Peyer's patch (tissue), 4 donors: ENCODE data around the gene GSTM2. TPM values are rescaled to one million over a fixed set of nuclear protein-coding genes. Genes with fewer than 3 reads are reported as not detected.

Experiments used
- DNase-seq, 3 donors: peaks; one replicate each; pipeline ENCODE4 v3.0.0-alpha.2; 2017 to 2019
- H3K27ac ChIP-seq, 4 donors: fragments of 200-600 bp; sonication (generic); one replicate each; pipeline ENCODE4 v1.5.1; 2016 to 2019
- H3K27me3 ChIP-seq, 2 donors: fragments of 200-600 bp; sonication (generic); one replicate each; pipeline ENCODE4 v1.5.1; 2019
- H3K36me3 ChIP-seq, 3 donors: fragments of 200-600 bp; sonication (generic); one replicate each; pipeline ENCODE4 v1.5.1; 2016 to 2019
- H3K4me1 ChIP-seq, 4 donors: fragments of 200-600 bp; sonication (generic); one replicate each; pipeline ENCODE4 v1.5.1; 2016 to 2019
- H3K4me3 ChIP-seq, 4 donors: fragments of 200-600 bp; sonication (generic); 1 replicate in 3 of 4; 2 replicates in 1 of 4; pipeline ENCODE4 v1.5.1; 2016 to 2019; ENCODE audit warnings: mild to moderate bottlenecking in 1 of 4
- H3K9me3 ChIP-seq, 4 donors: fragments of 200-600 bp; sonication (generic); one replicate each; pipeline ENCODE4 v1.5.1; 2016 to 2019; ENCODE audit warnings: mild to moderate bottlenecking in 1 of 4
- POLR2A ChIP-seq, 2 donors: fragments of 450-650 bp; IDR thresholded peaks; one replicate each; pipeline ENCODE4 v1.5.1; 2017; ENCODE audit warnings: antibody characterized with exemption in 2 of 2, mild to moderate bottlenecking in 2 of 2, moderate library complexity in 2 of 2
- total RNA-seq, 4 donors: library from RNA; depleted of rRNA; stranded (reverse); fragments of >200 nt; gene quantifications; one replicate each; pipeline ENCODE4 v1.1.0, GENCODE V29; 2016
- TF ChIP-seq, protein P1 (sequence below), 6 experiments: fragments of 450-650 bp in 4 of 6; fragments of 200-600 bp in 2 of 6; sonication (generic) in 1 of 6; IDR thresholded peaks; one replicate each; pipeline ENCODE4 v1.5.1; 2017 to 2019; ENCODE audit warnings: antibody characterized with exemption in 6 of 6, mild to moderate bottlenecking in 3 of 6, moderate library complexity in 1 of 6

GSTM2 gene
- total RNA-seq, 4 donors from 2014 or later, result 38.5 to 242 (median 116) TPM

DNA sequence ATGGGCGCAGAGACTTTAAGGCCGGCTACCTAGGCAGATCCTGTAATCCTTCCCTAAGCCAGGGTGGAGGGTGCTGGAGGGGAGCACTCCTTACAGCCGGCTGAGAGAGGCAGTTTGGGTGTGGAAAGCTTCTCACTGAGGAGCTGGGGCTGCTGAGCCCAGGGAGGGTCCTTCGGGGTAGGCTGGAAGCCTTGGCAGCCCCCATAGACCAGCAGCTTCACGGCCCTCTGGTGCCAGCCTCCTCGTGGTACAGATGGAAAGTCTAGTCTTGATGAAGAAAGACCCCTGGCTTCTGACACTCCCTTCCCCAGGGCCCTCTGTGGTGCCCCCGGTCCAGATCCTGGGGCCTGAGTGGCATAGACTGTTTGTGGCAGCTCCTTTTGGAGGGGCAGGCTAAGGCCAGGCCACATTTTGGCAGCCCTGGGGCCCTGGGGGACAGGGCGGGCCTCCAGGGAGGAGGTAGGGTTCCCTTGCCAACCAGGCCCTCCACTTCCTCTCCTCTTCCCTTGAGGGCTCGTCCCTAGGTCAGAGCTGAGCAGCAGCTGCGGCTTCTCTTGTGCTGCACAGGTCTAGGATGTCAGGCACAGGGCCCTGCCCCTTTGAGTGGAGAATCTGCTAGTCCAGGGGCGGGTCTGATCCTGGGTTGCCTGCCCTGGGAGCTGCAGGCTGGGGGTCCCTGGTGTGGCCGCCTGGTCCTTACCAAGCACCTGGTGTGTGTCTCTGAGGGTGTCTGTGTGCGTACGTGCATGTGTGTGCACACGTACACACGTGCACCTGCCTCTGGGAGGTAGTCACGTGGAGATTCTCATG, 43.5 kb upstream of the GSTM2 start:
- Histone ChIP-seq H3K36me3 (peaks cover 0 to 35% (median 0%) of the 10 kb centered on the region in 3 donors), H3K4me3 (no peak overlapping the region), H3K4me1 (peaks cover 0 to 46% (median 15%) of the 10 kb centered on the region in 4 donors), H3K9me3 (no peaks in the 10 kb centered on the region), H3K27me3 (no peaks in the 10 kb centered on the region), H3K27ac (peak overlapping the region in 1 of 4 donors; percentile 63)
- TF ChIP-seq, protein P1, sequence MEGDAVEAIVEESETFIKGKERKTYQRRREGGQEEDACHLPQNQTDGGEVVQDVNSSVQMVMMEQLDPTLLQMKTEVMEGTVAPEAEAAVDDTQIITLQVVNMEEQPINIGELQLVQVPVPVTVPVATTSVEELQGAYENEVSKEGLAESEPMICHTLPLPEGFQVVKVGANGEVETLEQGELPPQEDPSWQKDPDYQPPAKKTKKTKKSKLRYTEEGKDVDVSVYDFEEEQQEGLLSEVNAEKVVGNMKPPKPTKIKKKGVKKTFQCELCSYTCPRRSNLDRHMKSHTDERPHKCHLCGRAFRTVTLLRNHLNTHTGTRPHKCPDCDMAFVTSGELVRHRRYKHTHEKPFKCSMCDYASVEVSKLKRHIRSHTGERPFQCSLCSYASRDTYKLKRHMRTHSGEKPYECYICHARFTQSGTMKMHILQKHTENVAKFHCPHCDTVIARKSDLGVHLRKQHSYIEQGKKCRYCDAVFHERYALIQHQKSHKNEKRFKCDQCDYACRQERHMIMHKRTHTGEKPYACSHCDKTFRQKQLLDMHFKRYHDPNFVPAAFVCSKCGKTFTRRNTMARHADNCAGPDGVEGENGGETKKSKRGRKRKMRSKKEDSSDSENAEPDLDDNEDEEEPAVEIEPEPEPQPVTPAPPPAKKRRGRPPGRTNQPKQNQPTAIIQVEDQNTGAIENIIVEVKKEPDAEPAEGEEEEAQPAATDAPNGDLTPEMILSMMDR (IDR thresholded peaks at IDR 0.05), result no peak
- TF ChIP-seq POLR2A (IDR thresholded peaks at IDR 0.05), result no peak
- peak in 1 of 3 donors; percentile 35 for DNase-seq

DNA sequence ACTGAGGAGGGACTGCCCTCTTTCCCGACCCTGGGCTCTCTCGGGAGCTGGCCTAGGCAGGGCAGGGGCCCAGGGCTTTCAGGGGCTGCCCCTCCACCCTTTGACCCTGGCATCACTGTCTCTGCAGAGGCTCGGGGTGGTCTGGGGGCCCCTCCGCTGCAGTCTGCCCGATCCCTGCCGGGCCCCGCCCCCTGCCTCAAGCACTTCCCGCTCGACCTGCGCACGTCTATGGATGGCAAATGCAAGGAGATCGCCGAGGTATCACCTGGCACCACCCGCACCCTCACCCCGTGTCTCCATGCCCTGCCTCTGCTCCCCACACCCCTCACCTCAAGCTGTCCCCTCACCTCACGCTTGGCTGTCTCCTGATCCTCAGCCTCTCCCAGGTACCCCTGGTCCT, 42.7 kb upstream of the GSTM2 start:
- Histone ChIP-seq H3K4me1 (peaks cover 0 to 42% (median 15%) of the 10 kb centered on the region in 4 donors), H3K9me3 (no peaks in the 10 kb centered on the region), H3K36me3 (peaks cover 0 to 41% (median 0%) of the 10 kb centered on the region in 3 donors), H3K27ac (no peak overlapping the region), H3K4me3 (no peak overlapping the region), H3K27me3 (no peaks in the 10 kb centered on the region)
- TF ChIP-seq POLR2A (IDR thresholded peaks at IDR 0.05), result no peak
- TF ChIP-seq, protein P1 (IDR thresholded peaks at IDR 0.05), result no peak
- no peak for DNase-seq

DNA sequence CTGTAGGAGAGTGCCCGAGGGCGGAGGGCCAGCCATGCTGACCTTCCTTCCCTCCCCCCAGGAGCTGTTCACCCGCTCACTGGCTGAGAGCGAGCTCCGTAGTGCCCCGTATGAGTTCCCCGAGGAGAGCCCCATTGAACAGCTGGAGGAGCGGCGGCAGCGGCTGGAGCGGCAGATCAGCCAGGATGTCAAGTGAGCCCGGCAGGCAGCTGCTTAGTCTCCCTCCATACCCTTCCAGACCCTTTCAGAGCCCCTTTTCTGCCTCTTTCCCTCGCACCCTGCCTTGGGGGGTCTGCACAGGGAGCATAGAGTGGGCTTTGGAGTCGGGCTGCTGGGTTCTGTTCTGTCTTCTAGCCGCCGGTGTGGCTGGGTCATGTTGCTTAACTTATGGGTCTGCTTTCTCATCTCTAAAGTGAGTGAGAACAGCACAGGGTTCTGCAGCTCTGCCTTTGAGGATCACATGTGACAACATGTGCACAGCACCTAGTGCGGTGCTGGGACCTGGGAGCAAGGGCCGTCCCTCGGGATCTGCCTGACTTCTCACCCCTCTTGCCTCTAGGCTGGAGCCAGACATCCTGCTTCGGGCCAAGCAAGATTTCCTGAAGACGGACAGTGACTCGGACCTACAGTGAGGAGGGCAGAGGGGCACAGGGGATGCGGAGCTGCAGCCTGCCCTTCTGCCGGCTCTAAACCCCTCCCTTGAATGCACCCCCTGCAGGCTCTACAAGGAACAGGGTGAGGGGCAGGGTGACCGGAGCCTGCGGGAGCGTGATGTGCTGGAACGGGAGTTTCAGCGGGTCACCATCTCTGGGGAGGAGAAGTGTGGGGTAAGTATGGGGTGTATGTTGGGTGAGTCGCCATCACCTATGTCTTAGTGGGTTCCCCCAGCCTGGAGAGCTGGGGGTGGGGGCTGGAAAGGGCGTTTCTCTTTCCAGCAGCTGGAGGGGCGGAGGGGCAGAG, 42.0 kb upstream of the GSTM2 start:
- Histone ChIP-seq H3K27me3 (no peaks in the 10 kb centered on the region), H3K4me3 (no peak overlapping the region), H3K27ac (no peak overlapping the region), H3K4me1 (peaks cover 0 to 42% (median 15%) of the 10 kb centered on the region in 4 donors), H3K36me3 (peaks cover 0 to 45% (median 0%) of the 10 kb centered on the region in 3 donors), H3K9me3 (no peaks in the 10 kb centered on the region)
- TF ChIP-seq POLR2A (IDR thresholded peaks at IDR 0.05), result no peak
- TF ChIP-seq, protein P1 (IDR thresholded peaks at IDR 0.05), result no peak
- no peak for DNase-seq

DNA sequence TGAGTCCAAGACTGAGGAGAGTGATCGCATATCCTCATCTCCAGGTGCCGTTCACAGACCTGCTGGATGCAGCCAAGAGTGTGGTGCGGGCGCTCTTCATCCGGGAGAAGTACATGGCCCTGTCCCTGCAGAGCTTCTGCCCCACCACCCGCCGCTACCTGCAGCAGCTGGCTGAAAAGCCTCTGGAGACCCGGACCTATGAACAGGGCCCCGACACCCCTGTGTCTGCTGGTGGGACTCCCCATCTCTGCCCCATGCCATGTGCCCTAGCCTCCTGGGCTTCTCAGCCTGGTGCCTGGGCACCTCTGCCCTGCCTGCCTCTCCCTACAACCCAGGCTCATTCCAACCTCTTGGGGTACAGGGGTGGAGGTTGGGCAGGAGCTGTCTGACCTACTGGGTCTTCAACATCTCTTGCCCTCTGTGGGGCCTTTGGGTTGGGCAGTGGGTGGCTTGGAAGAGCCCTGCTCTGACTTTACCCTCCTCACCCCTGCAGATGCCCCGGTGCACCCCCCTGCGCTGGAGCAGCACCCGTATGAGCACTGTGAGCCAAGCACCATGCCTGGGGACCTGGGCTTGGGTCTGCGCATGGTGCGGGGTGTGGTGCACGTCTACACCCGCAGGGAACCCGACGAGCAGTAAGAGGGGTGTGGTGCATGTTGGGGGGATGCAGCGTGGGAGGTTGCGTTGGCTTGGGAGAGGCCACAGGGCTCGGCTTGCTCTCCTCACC, 41.0 kb upstream of the GSTM2 start:
- no peak for DNase-seq
- TF ChIP-seq, protein P1 (IDR thresholded peaks at IDR 0.05), result no peak
- H3K27ac ChIP-seq, result no peak overlapping the region
- peaks cover 0 to 55% (median 0%) of the 10 kb centered on the region in 3 donors for H3K36me3 ChIP-seq
- peaks cover 0 to 33% (median 15%) of the 10 kb centered on the region in 4 donors for H3K4me1 ChIP-seq
- no peaks in the 10 kb centered on the region for H3K9me3 ChIP-seq
- H3K4me3 ChIP-seq, result no peak overlapping the region
- H3K27me3 ChIP-seq, result no peaks in the 10 kb centered on the region
